Loucy (cell line): Measurements from ENCODE around the gene SPRYD3.

ENCODE experiments used
- EZH2phosphoT487 ChIP-seq: fragments of 200-600 bp; IDR thresholded peaks from 2 replicates; pipeline ENCODE4 v1.6.1; 2018; ENCODE audit warnings: antibody characterized with exemption, mild to moderate bottlenecking, moderate library complexity, borderline replicate concordance
- TF ChIP-seq, protein P1 (sequence below): fragments of 200-600 bp; sonication (generic); conservative IDR thresholded peaks from 2 replicates; pipeline ENCODE4 v1.5.1; 2014; ENCODE audit warnings: mild to moderate bottlenecking, antibody characterized with exemption, low read length

DNA sequence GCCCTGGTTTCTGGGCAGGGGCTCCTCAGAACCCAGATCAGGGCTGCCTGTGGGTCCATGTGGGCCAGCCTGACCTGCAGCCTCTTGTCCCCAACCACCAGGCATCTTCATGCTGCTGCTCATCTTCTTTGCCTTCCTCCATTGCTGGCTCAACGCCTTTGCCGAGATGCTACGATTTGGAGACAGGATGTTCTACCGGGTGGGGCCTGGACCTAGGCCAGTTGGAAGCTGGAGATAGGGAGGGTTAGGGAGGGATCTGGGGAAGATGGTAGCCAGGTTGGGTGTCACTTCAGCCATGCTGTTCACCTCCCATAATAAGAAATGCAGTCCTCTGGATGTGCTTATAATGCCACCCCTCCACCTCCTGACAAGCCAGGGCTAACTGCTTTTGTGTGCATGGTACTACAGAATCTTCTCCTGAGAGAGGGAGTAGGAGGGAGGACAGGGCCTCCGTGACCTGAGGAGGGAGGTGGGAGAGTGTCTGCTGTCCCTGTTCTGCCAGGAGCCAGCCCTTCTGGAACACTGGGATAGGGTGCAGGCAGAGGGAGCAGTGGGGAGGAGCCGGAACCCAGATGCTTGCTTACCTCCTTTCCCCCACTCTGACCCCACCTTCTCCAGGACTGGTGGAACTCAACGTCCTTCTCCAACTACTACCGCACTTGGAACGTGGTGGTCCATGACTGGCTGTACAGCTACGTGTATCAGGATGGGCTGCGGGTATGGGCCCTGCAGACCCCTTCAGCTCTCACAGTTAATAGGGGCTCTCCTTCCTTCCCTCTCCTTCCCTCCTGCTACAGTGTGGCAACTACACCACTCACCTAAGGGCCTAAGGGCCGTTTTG, 41.7 kb upstream of the SPRYD3 start:
- TF ChIP-seq, protein P1, sequence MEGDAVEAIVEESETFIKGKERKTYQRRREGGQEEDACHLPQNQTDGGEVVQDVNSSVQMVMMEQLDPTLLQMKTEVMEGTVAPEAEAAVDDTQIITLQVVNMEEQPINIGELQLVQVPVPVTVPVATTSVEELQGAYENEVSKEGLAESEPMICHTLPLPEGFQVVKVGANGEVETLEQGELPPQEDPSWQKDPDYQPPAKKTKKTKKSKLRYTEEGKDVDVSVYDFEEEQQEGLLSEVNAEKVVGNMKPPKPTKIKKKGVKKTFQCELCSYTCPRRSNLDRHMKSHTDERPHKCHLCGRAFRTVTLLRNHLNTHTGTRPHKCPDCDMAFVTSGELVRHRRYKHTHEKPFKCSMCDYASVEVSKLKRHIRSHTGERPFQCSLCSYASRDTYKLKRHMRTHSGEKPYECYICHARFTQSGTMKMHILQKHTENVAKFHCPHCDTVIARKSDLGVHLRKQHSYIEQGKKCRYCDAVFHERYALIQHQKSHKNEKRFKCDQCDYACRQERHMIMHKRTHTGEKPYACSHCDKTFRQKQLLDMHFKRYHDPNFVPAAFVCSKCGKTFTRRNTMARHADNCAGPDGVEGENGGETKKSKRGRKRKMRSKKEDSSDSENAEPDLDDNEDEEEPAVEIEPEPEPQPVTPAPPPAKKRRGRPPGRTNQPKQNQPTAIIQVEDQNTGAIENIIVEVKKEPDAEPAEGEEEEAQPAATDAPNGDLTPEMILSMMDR, result no peak
- no peak for TF ChIP-seq EZH2phosphoT487
